CD4-positive, alpha-beta T cell treated with Interleukin-15 for 1 hour (primary cell): ENCODE measurements around the gene TWNK.
A peak's percentile ranks its signal among the peaks of the same experiment; 100 is the strongest.
"Not testable (repeated sequence)": the region's sequence is repeated elsewhere in the genome, so short reads cannot be mapped to it uniquely, and the experiment has no call there.

ENCODE experiments used
- DNase-seq: peaks from one replicate; pipeline ENCODE4 v3.0.0-alpha.2; 2020

The TWNK gene

GRCh38 chr10:101031796-101032636 is 44.7 kb downstream of the TWNK start:
- peak; percentile 85 for DNase-seq

- DNase-seq, result peak; percentile 60
Observed at GRCh38 chr10:101032637-101033224, 45.4 kb downstream of the TWNK start.

GRCh38 chr10:101033276-101033675 is 45.9 kb downstream of the TWNK start:
- no peak for DNase-seq

- DNase-seq, result not testable (repeated sequence)
Observed at GRCh38 chr10:101034404-101034803, 47.1 kb downstream of the TWNK start.

GRCh38 chr10:101035314-101035713 is 48.0 kb downstream of the TWNK start:
- DNase-seq, result no peak

GRCh38 chr10:101035916-101036702 is 48.8 kb downstream of the TWNK start:
- DNase-seq, result no peak

GRCh38 chr10:101036726-101037125 is 49.4 kb downstream of the TWNK start:
- no peak for DNase-seq

GRCh38 chr10:101038484-101038883 is 51.1 kb downstream of the TWNK start:
- DNase-seq, result no peak

GRCh38 chr10:101040061-101040460 is 52.7 kb downstream of the TWNK start:
- no peak for DNase-seq

GRCh38 chr10:101040851-101041250 is 53.5 kb downstream of the TWNK start:
- no peak for DNase-seq

GRCh38 chr10:101041252-101041761 is 54.0 kb downstream of the TWNK start:
- peak; percentile 80 for DNase-seq

- DNase-seq, result no peak
Observed at GRCh38 chr10:101042118-101042517, 54.8 kb downstream of the TWNK start.

GRCh38 chr10:101042667-101043362 is 55.5 kb downstream of the TWNK start:
- peak; percentile 88 for DNase-seq

GRCh38 chr10:101043363-101043707 is 56.0 kb downstream of the TWNK start:
- no peak for DNase-seq
